ENCODE measurements around the gene HECTD4. TPM values are rescaled to one million over a fixed set of nuclear protein-coding genes. Genes with fewer than 3 reads are reported as not detected.

Gene HECTD4
- total and polyA plus RNA-seq, 4 donors = 4.3 to 80.1 (median 25.5) TPM

GRCh38 chr12:112282920-112283319 is 99.3 kb downstream of the HECTD4 start:
- no peak overlapping the region for H3K27ac ChIP-seq (ENCODE audit: low read depth in 1 of 2, low read length in 2 of 2)
- WGBS = 97% methylated on average over 8 of the region's 8 CpGs
- TF ChIP-seq TAF1 (conservative IDR thresholded peaks at IDR 0.05) = no peak
- no peak for TF ChIP-seq HNF4G (IDR thresholded peaks at IDR 0.05)
- no peak for TF ChIP-seq MAX (IDR thresholded peaks at IDR 0.05)
- TF ChIP-seq CTCF (IDR thresholded peaks at IDR 0.05; ENCODE audit: low read depth, low read length, missing input control) = no peak
- TF ChIP-seq EGR1 (IDR thresholded peaks at IDR 0.05; ENCODE audit: low read depth in 2 of 2) = no peak
- no peak for TF ChIP-seq RXRA (IDR thresholded peaks at IDR 0.05)

GRCh38 chr12:112275836-112276235 is 106.4 kb downstream of the HECTD4 start:
- WGBS = 98% methylated on average over 3 of the region's 3 CpGs
- no peaks in the 10 kb centered on the region for H3K27me3 ChIP-seq (ENCODE audit: control insufficient read depth in 4 of 4, insufficient read depth in 4 of 4, low read length in 3 of 4)
- no peaks in the 10 kb centered on the region for H3K9me3 ChIP-seq (ENCODE audit: control insufficient read depth in 4 of 4, low read length in 3 of 4)
- DNase-seq (ENCODE audit: low spot score) = no peak
- peaks cover 2 to 14% (median 5%) of the 10 kb centered on the region in 4 donors for H3K36me3 ChIP-seq (ENCODE audit: control insufficient read depth in 4 of 4, insufficient read depth in 3 of 4, low read depth in 1 of 4, low read length in 3 of 4)
- no peak overlapping the region for H3K4me3 ChIP-seq (ENCODE audit: low read depth in 1 of 3, low read length in 3 of 3)
- H3K4me1 ChIP-seq (ENCODE audit: control insufficient read depth in 4 of 4, insufficient read depth in 4 of 4, low read length in 3 of 4) = peaks cover 0 to 14% (median 13%) of the 10 kb centered on the region in 4 donors
- H3K9ac ChIP-seq (ENCODE audit: low read depth in 1 of 2, low read length in 2 of 2) = no peak overlapping the region
- no peak overlapping the region for H3K27ac ChIP-seq (ENCODE audit: low read depth in 1 of 2, low read length in 2 of 2)
- TF ChIP-seq JUND (IDR thresholded peaks at IDR 0.05) (no peak), ATF3 (IDR thresholded peaks at IDR 0.05) (no peak), FOXA2 (IDR thresholded peaks at IDR 0.05) (no peak), MAX (IDR thresholded peaks at IDR 0.05) (no peak), RAD21 (IDR thresholded peaks at IDR 0.05) (no peak), SP1 (IDR thresholded peaks at IDR 0.05) (no peak), TAF1 (conservative IDR thresholded peaks at IDR 0.05) (no peak), NR2F2 (IDR thresholded peaks at IDR 0.05) (no peak), RXRA (IDR thresholded peaks at IDR 0.05) (no peak), EGR1 (IDR thresholded peaks at IDR 0.05; ENCODE audit: low read depth in 2 of 2) (no peak), ZBTB33 (IDR thresholded peaks at IDR 0.05) (no peak), GABPA (IDR thresholded peaks at IDR 0.05 in 1 of 2, conservative IDR thresholded peaks at IDR 0.05 in 1 of 2) (no peak), YY1 (IDR thresholded peaks at IDR 0.05) (no peak), REST (IDR thresholded peaks at IDR 0.05) (no peak), HNF4A (conservative IDR thresholded peaks at IDR 0.05) (no peak), HNF4G (IDR thresholded peaks at IDR 0.05) (no peak)

More at GRCh38 chr12:112282920-112283319, 99.3 kb downstream of the HECTD4 start:
- H3K36me3 ChIP-seq (ENCODE audit: control insufficient read depth in 4 of 4, insufficient read depth in 3 of 4, low read depth in 1 of 4, low read length in 3 of 4) = peaks cover 0 to 2% (median 0%) of the 10 kb centered on the region in 4 donors
- no peak overlapping the region for H3K4me3 ChIP-seq (ENCODE audit: low read depth in 1 of 3, low read length in 3 of 3)
- DNase-seq (ENCODE audit: low spot score) = no peak
- no peak overlapping the region for H3K9ac ChIP-seq (ENCODE audit: low read depth in 1 of 2, low read length in 2 of 2)
- H3K27me3 ChIP-seq (ENCODE audit: control insufficient read depth in 4 of 4, insufficient read depth in 4 of 4, low read length in 3 of 4) = no peaks in the 10 kb centered on the region
- peaks cover 0 to 18% (median 15%) of the 10 kb centered on the region in 4 donors for H3K4me1 ChIP-seq (ENCODE audit: control insufficient read depth in 4 of 4, insufficient read depth in 4 of 4, low read length in 3 of 4)
- H3K9me3 ChIP-seq (ENCODE audit: control insufficient read depth in 4 of 4, low read length in 3 of 4) = no peaks in the 10 kb centered on the region

Measured in liver (tissue), 9 donors.